HG03439 (cell line): ENCODE data around the gene PAK6.

Experiments
- ATAC-seq: cut with Tn5 transposase; IDR thresholded peaks from one replicate; pipeline ENCODE4 v1.9.1; 2021; ENCODE audit warnings: mild to moderate bottlenecking, moderate library complexity; ENCODE audit not compliant: unreplicated experiment

The PAK6 gene

DNA sequence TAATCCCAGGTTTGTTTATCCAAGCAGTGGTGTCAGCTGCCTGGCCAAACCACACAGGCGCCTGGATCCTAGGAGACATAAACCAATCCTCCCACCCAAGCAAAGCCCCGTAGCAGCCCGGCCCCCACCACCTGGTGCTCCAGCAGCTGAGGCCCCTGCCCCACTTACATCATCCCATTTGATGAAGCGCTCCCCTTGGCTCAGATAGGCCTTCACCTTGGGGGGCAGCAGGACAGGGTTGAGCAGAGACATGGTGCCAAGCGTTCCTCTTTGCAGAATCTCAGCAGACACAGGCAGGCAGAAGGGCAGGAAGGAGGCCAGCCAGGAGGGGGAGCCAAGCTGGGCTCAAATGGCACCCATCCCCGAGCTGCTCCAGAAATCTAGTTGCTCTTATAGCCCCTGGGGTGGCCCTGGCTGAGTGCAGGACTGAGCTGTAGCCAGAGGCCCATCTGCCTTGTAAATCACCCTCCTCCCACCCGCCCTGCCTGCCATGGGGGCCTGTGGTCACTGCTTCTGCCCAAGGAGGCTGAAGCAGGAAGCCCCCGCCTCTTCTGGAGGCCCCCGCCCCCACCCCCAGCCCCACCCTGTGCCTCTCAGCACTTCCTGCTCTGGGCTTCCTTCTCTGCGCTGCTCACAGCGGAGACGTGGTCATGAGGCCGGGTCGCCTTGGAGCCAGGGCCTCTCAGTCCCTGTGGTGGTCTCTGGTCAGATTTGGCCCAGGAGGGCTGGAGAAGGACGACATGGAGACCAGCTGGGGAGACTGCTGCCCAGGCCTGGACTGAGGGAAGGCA is 68.8 kb downstream of the PAK6 start, which contains the start of gene PLCB2:
Gene PLCB2 (minus strand): TSS at position 515 of the 791 bp plus-strand sequence. CDS start 263 bp downstream, at position 252.
- ATAC-seq: no peak

DNA sequence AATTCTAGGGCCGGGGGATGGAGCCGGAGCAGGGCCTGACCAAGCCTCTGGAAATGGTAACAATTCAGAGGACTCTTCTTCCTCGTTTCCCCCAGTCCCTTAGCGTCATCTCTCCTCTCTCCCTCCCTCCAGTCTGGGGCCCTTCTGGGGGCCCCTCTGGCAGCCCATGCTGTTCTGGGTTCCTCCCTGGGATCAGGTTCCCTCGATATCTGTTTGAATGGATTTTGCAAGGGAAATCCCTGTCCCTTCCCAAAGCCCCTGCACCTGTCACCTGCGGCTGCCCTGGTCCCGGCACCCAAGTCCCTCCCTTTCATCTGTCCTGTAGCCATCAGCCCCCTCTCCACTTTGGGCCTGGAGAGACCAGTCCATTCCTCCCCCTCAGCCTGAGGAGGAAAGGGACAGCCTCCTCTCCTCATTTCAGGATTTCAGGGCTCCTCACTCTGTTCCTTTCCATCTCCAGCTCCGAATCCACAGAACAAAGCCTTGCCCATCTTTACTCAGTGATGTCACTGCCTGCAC is 70.5 kb downstream of the PAK6 start:
- no peak for ATAC-seq

DNA sequence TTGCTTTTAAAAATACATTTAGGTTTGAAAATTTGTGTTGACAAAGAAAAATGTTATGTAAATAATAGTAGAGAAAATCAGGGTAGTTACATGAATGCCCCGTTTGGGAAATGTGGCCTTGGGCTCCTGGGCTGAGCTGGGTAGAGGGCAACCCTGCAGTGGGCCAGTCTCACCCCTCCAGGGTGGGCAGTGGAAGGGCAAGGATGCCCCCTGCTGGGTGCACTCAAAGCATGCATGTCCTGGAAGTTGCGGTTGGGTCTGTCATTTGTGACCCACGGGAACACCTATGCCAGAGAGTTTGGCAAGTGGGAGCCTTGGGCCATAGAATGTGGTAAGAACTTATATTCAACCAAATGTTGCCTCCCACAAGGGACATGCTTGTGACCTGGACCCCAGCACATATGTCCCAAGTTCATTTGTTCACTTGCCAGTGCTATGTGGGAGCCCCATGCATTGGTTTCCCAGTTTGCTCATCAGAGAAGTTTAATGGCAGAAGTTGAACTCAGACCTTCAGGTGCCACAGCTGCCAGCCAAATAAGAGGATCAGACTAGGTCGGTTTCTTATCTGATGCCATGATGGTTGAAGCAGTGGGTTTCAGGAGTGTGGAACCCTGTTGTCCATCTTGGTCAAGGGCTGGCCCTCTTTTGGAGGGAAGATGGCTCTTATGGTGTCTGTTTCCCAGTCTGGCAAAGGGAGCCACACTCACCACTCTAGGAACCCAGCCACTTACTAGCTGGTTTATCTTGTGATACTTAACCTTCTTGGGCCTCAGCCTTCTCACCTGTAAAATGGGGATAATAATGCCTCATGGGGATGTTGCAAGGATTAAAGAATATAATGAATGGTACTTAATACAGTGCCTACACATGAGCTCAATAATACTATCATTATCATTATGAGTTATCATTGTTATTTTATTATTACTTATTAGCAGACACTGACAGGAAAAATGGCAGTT is 71.4 kb downstream of the PAK6 start:
- ATAC-seq: no peak

DNA sequence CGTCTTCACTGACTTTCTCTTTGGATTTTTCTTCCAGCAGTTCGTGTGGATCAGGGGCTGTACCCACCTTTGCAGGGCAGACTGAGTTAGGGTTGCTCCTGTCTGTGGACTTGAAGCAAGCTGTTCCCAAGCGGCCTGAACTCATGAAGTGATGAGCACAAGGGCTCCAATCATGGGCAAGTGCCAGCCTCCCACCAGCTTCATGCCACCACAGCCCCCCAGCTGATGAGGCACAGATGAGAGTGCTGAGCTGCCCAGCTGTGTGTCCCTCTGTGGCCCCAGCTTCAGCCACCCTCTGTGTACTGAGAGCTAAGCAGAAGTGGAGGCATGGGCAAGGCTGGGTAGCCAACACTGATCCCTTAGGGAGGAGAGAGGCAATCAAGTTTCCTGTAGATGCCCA is 72.1 kb downstream of the PAK6 start:
- ATAC-seq: no peak

DNA sequence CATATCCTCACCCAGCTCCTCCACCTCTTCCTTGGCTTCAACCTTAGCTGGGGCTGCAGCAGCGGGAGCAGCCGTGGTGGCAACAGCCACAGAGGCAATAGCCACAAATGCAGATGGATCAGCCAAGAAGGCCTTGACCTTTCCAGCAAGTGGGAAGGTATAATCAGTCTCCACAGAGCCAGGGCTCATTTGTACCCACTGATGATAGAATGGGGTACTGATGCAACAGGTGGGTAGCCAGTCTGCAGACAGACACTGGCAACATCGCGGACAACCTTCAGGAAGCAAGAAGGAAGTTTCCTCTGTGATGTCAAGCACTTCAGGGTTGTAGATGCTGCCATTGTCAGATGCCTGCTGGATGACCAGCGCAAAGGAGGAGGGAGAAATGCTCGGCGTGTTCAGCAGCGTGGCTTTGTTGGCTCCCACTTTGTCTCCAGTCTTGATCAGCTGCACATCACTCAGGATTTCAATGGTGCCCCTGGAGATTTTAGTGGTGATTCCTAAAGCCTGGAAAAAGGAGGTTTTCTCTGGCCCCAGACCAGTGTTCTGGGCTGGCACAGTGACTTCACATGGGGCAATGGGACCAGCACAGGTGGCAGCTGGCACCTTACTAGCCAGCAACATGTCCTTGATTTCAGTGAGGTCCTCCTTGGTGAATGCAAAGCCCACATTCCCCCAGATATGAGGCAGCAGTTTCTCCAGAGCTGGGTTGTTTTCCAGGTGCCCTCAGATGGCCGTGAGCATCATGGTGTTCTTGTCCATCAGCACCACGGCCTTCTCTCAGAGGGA is 73.7 kb downstream of the PAK6 start:
- ATAC-seq: no peak

DNA sequence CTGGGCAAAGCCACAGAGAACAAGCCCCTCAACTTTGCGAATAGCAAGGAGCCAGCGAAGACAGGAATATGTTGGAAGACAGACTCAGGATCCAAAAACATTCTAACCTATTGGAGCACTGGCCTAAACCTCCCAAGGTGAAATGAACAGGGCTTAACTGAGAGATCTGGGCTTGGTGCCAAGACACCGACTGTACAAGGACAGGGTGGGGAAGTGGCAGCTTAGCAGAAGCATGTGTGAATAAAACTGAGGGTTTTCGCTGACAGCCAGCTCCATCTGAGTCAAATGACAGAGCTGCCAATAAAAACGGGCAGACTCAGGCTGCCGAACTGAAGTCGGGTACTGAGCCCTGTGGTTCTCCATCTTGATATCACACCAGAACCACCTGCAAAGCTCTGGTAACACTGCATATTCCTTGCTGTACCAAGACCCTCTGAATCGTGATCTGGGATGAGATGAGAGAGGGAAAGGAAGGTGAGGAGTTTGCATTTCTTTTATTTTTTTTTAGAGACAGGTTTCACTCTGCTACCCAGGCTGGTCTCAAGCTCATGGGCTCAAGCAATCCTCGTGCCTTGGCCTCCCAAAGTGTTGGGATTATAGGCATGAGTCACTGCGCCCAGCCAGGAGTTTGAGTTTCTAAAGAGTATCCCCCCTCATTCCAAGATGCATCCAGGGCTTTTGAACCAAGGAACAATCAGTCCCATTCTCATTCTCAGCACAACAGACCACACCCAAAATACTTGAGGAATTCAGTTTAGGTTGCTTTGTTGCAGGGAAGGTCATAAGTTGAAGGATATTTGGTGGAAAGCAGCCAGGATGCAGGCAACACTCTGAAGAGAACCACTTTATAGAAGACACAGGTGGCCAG is 74.9 kb downstream of the PAK6 start:
- ATAC-seq: no peak

DNA sequence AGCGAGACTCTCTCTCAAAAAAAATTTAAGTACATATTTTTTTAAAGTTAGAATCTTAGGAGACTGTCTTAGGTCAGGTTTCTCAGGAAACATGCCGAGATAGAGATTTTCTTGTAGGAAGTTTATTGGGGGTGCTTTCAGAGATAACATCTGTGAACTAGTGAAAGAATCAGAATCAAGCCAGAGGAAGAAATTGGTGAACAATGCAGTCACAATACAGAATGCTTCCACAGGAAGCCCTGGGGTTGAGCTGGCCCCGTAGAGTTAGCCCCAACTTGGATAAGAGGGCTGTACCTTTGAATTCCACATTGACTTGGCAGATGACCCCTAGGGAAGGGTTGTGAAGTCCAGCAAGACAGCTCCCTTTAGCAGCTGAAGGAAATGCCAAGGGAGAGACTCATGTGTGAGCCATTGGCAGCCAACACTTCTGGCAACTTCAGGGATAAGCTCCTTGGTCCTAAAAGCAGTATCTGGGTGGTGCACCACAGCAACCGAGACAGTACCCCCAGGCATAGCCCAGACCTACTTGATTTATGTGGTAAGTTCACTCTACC is 75.9 kb downstream of the PAK6 start:
- ATAC-seq: no peak

DNA sequence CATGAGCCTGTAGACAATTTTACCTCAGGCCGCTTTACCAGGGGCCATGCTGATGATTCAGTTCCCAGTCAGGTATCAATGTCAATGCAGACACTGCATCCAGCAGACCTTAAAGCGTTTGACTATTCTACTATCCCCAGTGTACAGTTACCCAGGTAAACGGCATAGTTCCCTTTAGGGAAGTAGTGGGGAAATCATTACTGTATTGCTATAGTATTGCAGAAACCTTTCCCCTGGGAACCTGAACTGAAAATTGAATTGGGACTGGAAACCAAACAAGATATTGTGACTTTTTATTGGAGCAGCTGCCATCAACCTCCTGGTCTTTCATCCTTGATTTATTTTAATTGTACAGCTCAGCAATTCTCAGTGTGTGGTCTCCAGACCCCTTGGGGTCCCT is 78.1 kb downstream of the PAK6 start:
- no peak for ATAC-seq

DNA sequence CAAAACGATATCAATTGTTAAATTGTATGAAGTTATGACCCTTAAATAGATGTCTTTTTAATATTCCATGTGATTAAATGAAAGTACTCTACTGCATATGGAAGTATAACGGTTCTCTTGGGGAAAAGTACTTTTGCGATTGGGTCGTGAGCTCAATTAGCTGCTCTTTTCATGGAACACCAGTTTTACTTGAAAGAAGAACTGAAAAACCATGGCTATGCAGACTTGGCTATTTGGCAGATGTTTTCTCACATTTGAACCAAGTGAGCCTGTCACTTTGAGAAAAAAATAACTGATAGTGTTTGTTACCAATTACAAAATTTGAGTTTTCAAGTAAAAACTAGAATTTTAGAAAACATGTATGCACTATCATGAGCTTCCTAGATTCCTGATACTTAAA is 78.7 kb downstream of the PAK6 start:
- ATAC-seq: no peak

DNA sequence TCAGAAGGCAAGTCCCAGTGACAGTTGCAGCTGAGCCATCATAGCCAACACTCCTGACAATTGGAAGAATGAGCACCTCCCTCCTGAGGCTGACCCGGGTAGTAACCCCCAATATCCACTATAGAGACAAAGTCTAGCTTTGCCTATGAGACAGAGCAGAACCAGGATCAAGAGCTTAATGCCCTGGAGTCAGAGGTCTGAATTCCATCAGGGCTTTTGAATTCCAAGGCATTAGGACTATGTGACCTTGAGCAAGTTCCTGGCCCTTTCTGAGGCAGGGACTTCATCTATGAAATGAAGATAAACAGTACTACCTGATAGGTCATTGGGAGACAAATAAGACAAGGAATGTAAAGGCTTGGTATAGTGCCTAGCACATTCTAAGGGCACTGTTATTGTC is 81.5 kb downstream of the PAK6 start:
- ATAC-seq: no peak

DNA sequence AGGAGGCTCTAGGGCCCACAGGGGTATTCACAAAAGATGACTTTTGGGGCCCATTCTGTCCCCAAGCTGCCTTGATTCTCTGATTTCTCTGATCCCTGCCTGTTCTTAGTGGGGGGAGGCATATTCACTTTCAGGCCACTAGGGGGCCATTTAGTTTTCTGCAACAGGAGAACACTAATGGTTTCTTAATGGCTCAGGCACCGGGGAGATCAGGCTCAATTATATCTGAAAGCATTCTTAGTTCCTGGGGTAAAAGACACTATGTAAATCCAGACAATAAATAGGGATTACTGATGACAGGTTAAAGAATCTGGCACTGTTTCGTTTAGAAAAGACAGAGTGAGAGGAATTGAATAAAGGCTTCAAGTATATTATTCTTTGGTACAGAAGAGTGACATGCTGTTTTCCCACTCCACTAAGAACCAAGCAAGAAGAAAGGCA is 82.1 kb downstream of the PAK6 start:
- no peak for ATAC-seq

DNA sequence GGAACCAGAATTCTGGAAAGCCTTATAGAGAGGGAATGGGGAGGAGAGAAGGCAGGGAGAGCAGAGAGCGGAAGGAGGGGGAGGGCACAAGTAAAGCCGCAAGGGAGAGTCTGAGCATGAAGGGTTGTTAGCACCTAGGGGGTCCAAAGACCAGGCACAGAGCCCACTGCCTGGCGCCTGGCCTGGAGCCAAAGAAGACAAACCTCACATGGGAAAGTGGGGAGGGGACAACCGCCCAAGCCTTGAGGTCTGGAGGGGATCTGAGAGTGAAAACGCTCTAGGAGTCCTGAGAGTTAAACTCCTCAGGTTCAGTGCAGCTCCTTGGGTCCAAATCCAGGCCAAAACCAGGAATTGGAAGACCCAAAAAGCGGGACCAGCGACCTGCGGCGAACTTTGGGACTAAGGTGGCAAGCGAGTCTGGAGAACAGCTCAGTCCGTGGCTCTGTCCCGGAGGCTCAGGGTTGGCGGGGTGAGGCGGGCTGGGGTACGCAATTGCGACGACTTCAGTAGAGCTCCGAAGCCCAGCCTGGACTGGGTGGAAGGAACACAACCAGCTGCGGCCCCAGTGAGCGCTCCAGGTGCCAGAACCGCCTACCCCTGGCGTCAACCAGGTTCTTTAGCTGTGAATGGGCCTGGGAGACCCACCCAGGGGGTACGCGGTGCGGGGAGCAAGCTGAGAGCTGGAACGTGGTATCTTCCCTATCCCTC is 83.8 kb downstream of the PAK6 start:
- ATAC-seq: no peak

DNA sequence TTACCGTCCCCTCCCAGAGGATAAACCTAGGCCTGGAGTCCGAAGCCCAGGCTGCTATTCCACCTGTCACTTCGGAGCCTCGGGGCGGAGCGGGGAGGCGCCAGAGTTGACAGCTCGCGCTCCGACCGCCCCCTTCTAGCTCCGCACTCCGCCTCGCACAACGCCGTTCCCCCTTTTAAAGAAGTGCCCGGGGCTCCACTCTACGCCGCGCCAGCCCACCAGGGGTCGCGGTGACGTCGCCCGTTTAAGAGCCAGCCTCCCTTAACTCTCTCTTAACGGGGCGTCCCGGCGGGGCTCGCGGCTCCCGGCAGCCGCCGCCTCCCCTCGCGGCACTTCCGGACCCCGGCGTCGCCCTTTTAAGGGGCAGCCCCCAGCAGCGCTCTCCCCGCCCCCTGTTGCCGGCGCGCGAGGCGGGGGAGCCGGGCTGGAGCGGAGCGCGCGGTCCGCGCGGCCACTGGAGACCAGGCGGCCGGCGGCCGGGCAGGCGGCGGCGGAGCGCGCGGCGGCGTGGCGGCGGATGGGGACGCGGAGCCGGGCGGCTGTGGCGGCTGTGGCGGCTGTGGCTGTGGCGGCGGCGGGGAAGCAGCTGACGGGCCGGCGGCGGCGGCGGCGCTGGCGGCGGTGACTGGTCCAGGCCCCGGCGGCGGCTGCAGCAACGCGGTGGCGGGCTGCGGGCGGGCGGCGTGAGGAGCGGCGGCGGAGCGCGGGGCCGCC is 84.5 kb downstream of the PAK6 start, which contains the start of gene INAFM2:
Gene INAFM2 (plus strand): TSS at position 454 of the 714 bp plus-strand sequence. CDS start 364 bp downstream, outside the sequence.
- ATAC-seq: peak; percentile 87

DNA sequence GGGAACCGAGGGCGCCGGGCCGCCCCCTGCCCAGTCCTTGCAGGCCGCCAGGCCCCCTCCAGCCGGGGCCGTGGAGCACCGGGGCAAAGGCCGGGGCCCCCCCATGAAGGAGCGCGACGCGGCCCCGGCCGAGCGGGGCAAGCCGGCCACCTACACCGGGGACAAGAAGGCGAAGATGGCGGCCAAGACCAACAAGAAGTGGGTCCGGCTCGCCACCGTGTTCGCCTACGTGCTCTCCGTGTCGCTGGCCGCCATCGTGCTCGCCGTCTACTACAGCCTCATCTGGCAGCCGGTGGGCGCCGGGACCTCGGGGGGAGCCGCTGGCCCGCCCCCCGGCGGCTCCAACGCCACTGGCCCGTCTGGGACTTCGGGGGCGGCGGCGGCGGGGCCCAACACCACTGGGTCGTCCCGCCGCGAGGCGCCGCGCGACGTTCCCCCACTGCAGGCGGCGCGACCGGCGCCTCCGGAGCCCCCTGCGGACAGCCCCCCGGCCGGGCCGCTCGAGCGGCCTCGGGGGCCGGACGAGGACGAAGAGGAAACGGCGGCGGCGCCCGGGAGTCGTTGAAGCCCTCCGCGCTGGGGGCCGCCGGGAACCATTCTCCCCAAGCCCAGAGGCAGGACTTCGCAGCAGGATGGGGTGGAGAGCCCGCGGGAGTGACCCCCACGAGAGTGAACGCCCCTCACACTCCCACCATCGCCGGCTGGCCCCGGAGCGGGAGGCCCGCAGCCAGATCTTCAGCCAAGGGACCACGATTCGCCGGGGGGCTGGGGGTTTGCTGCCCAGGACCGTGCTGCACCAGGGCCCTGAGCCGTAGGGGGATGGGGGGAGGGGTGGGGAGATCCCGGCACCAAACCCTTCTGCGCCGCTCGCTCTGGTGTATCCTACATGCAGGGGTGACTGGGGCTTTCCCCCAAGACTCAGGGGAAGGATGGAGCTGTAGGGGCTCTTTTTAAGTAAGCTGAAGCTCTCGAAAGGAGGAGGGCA is 85.4 kb downstream of the PAK6 start:
- ATAC-seq: no peak

DNA sequence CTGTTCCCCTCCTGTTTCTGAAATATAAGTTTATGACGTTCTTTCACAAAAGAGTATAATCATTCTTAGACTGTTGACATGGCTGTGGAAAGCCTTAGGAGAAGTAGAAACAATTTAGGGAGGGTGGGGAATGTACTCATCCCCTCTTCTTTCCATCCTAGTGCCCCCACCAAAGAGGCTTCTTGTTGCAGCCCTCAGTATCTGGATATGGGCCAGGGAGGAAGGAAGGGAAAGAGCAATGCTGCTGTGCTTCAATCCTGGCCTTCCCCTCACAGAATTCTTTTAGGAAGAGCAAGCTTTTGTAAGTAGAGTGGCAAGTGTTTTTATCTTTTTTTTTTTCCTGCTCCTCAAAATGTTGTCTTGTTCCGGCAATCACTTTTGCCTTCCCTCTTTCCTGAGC is 86.3 kb downstream of the PAK6 start:
- ATAC-seq: no peak

DNA sequence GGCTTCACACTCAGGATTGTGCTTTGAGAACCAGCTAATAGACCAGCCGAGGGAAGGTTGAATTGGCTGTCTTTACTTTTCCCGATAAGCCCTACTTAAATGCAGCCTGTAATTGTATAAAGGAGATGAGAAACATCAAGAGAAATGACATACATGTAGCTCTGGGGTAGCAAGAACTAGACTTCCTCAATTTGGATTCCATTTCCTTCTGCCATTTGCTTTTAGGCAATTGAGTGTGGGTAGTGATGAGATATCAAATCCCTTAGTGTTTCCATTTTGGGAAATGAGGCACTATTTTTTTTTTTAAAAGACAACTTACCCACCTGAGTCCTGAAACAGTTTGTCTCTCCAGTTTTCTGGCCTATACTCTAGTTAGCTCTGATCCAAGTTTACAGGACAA is 86.8 kb downstream of the PAK6 start:
- ATAC-seq: no peak
